DND-41 (cell line): Measurements from ENCODE around the gene ZNF337.

Experiments used
- ATAC-seq: fragments of 200-7000 bp; cut with Tn5 transposase; 3 replicates; pipeline ENCODE4 v1.9.1; 2021; ENCODE audit warnings: low read depth; ENCODE audit not compliant: insufficient read depth
- DNase-seq: peaks from one replicate; pipeline ENCODE4 v3.0.0-alpha.2; 2020
- H2AFZ ChIP-seq: 2 replicates; pipeline ENCODE4 v1.6.0; 2012; ENCODE audit warnings: low read depth, low read length
- H3K27ac ChIP-seq: 2 replicates; pipeline ENCODE4 v1.5.1; 2012; ENCODE audit warnings: low read length, inconsistent platforms
- H3K27me3 ChIP-seq: fragments of 200-600 bp; sonication (generic); 2 replicates; pipeline ENCODE4 v1.6.0; 2012; ENCODE audit warnings: low read length, mild to moderate bottlenecking, inconsistent platforms; ENCODE audit not compliant: insufficient read depth, poor library complexity
- H3K36me3 ChIP-seq: 2 replicates; pipeline ENCODE4 v1.5.1; 2012; ENCODE audit warnings: low read length, inconsistent platforms; ENCODE audit not compliant: insufficient read depth
- H3K4me1 ChIP-seq: 2 replicates; pipeline ENCODE4 v1.5.1; 2012; ENCODE audit warnings: mild to moderate bottlenecking, low read length; ENCODE audit not compliant: insufficient read depth
- H3K4me2 ChIP-seq: 2 replicates; pipeline ENCODE4 v1.6.0; 2012; ENCODE audit warnings: mild to moderate bottlenecking, moderate library complexity, low read length, inconsistent platforms; ENCODE audit not compliant: insufficient read depth
- H3K4me3 ChIP-seq, 2 experiments: fragments of 200-600 bp in 1 of 2; shearing (Covaris generic) in 1 of 2; 2 replicates each; pipeline ENCODE4 v1.5.1; 2012 to 2016; ENCODE audit warnings: inconsistent platforms in 2 of 2, low read length in 2 of 2, mild to moderate bottlenecking in 2 of 2, low read depth in 1 of 2, moderate library complexity in 1 of 2
- H3K79me2 ChIP-seq: 2 replicates; pipeline ENCODE4 v1.6.0; 2012; ENCODE audit warnings: low read length, inconsistent platforms; ENCODE audit not compliant: insufficient read depth
- H3K9ac ChIP-seq: 2 replicates; pipeline ENCODE4 v1.6.0; 2012; ENCODE audit warnings: low read depth, mild to moderate bottlenecking, inconsistent platforms, low read length, moderate library complexity
- H3K9me3 ChIP-seq: 2 replicates; pipeline ENCODE4 v1.5.1; 2012; ENCODE audit warnings: low read length, moderate library complexity, mild to moderate bottlenecking, inconsistent platforms; ENCODE audit not compliant: insufficient read depth, severe bottlenecking
- H4K20me1 ChIP-seq: 2 replicates; pipeline ENCODE4 v1.6.0; 2012; ENCODE audit warnings: low read length; ENCODE audit not compliant: insufficient read depth
- CTCF ChIP-seq: IDR thresholded peaks from 2 replicates; pipeline ENCODE4 v1.5.1; 2012; ENCODE audit warnings: borderline replicate concordance, low read length, moderate library complexity, mild to moderate bottlenecking; ENCODE audit not compliant: poor library complexity, severe bottlenecking; ENCODE audit errors: extremely low read depth
- EZH2 ChIP-seq: IDR thresholded peaks from 3 replicates; pipeline ENCODE4 v1.6.1; 2012; ENCODE audit warnings: borderline replicate concordance, low read depth, mild to moderate bottlenecking, moderate library complexity, low read length, inconsistent platforms; ENCODE audit not compliant: severe bottlenecking

The ZNF337 gene

DNA sequence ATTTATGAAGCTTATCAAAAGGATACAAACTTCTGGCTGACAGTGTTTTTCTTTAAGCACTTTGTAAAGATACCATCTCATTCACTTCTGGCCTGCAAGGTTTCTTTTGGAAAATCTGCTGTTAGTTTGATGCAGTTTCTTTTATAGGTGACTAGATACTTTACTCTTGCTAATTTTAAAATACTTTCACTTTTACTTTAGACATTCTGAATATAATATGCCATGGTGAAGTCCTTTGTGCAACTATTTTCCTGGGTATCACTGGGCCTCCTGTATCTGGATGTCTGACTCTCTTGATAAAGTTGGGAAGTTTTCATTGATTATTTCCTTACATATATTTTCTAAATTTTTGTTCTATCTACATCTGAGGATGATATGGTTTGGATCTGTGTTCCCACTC lies 29.0 kb upstream of the ZNF337 start:
- no peaks in the 10 kb centered on the region for H4K20me1 ChIP-seq
- peak overlapping the region in 1 of 2 experiments; percentile 39; a peak in 1 of 4 replicates for H3K4me3 ChIP-seq
- H3K9me3 ChIP-seq = peaks cover 15% of the 10 kb centered on the region
- H3K36me3 ChIP-seq = peaks cover 6% of the 10 kb centered on the region
- no peak for TF ChIP-seq EZH2
- TF ChIP-seq CTCF = no peak
- H3K4me2 ChIP-seq = peak overlapping the region; percentile 57
- peak overlapping the region; percentile 25 for H3K9ac ChIP-seq
- peak; percentile 79 for ATAC-seq
- H2AFZ ChIP-seq = peak overlapping the region; percentile 71
- H3K79me2 ChIP-seq = peaks cover 30% of the 10 kb centered on the region
- H3K27me3 ChIP-seq = no peaks in the 10 kb centered on the region
- peaks cover 15% of the 10 kb centered on the region for H3K4me1 ChIP-seq
- DNase-seq = no peak
- peak overlapping the region; percentile 65 for H3K27ac ChIP-seq

DNA sequence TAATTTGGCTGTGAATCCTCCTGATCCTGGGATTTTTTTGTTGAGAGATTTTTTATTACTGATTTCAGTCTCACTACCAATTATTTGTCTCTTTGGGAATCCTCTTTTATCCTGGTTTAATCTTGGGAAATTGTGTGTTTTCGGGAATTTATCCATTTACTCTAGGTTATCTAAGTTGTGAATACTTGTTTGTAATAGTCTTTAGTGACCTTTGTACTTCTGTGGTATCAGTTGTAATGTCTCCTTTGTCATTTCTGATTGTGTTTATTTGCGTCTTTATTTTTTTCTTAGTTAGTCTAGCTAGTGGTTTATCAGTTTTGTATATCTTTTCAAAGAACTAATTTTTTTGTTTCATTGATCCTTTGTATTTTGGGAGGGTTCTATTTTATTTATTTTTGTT lies 27.3 kb upstream of the ZNF337 start:
- Histone ChIP-seq H3K79me2 (peaks cover 41% of the 10 kb centered on the region), H3K4me3 (no peak overlapping the region), H3K36me3 (peaks cover 6% of the 10 kb centered on the region), H3K4me2 (no peak overlapping the region), H3K9me3 (peaks cover 15% of the 10 kb centered on the region), H3K4me1 (peaks cover 25% of the 10 kb centered on the region), H3K27ac (no peak overlapping the region), H4K20me1 (no peaks in the 10 kb centered on the region), H2AFZ (no peak overlapping the region), H3K9ac (no peak overlapping the region), H3K27me3 (no peaks in the 10 kb centered on the region)
- DNase-seq (no peak), ATAC-seq (no peak)
- TF ChIP-seq EZH2 (no peak), CTCF (no peak)

DNA sequence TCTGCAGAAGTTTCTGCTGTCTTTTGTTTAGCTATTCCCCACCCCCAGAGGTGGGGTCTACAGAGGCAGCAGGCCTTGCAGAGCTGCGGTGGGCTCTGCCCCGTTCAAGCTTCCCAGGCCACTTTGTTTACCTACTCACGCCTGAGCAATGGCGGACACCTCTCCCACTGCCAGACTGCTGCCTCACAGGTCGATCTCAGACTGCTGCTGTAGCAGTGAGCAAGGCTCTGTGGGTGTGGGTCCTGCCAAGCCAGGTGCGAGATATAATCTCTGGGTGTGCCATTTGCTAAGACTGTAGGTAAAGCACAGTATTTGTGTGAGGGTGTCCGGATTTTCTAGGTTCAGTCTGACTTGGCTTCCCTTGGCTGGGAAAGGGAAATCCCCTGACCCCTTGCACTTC lies 23.6 kb upstream of the ZNF337 start:
- TF ChIP-seq CTCF (no peak), EZH2 (no peak)
- Histone ChIP-seq H3K4me3 (no peak overlapping the region), H3K79me2 (peaks cover 29% of the 10 kb centered on the region), H3K4me2 (no peak overlapping the region), H3K4me1 (peaks cover 20% of the 10 kb centered on the region), H3K36me3 (no peaks in the 10 kb centered on the region), H2AFZ (no peak overlapping the region), H4K20me1 (no peaks in the 10 kb centered on the region), H3K27me3 (no peaks in the 10 kb centered on the region), H3K9ac (no peak overlapping the region), H3K27ac (0 out of 2 replicates have a peak overlapping the region, but pooled peaks have one; percentile 17), H3K9me3 (no peaks in the 10 kb centered on the region)
- ATAC-seq = no peak
- no peak for DNase-seq
